Measurements from ENCODE around the gene MRPL34. TPM values are rescaled to one million over a fixed set of nuclear protein-coding genes. Genes with fewer than 3 reads are reported as not detected.
A peak's percentile ranks its signal among the peaks of the same experiment; 100 is the strongest.

The MRPL34 gene
- total and polyA plus RNA-seq, 8 donors: 32.4 to 78.1 (median 39.3) TPM

- H3K36me3 ChIP-seq: no peaks in the 10 kb centered on the region
- ATAC-seq (no peak), DNase-seq (no peak), FAIRE-seq (no peak)
- no peak overlapping the region for H3K27ac ChIP-seq
- H3K9me3 ChIP-seq: no peaks in the 10 kb centered on the region
- H3K4me3 ChIP-seq: no peak overlapping the region
- peaks cover 0 to 16% (median 15%) of the 10 kb centered on the region in 3 donors for H3K4me1 ChIP-seq
- intact Hi-C loops (cut with DNase I): no loop called here
- 59 to 63% methylated on average over 10 of the region's 10 CpGs for WGBS, 2 donors
- H3K27me3 ChIP-seq: no peaks in the 10 kb centered on the region
- no peak for TF ChIP-seq CTCF (IDR thresholded peaks at IDR 0.05)
Observed at GRCh38 chr19:17335575-17335974, 29.9 kb downstream of the MRPL34 start.

GRCh38 chr19:17336872-17337674 is 31.4 kb downstream of the MRPL34 start, which contains the start of gene GTPBP3:
Gene GTPBP3, plus strand, starts transcription at chr19:17337553. Its CDS starts 59 bp downstream, at chr19:17337612.
- ATAC-seq (peak; percentile 83 to 93 (median 88)), DNase-seq (peak; percentile 93 to 98 (median 96)), FAIRE-seq (peak; percentile 59)
- H3K36me3 ChIP-seq: no peaks in the 10 kb centered on the region
- WGBS, 2 donors: 0 to 1% methylated on average over 41 of the region's 41 CpGs
- TF ChIP-seq CTCF (IDR thresholded peaks at IDR 0.05): no peak
- peaks cover 0 to 16% (median 15%) of the 10 kb centered on the region in 3 donors for H3K4me1 ChIP-seq
- intact Hi-C loops (cut with DNase I): no loop called here
- peak within 1 kb of the TSS; percentile 61 to 91 (median 82) for H3K27ac ChIP-seq
- no peaks in the 10 kb centered on the region for H3K27me3 ChIP-seq
- peak within 1 kb of the TSS; percentile 33 to 77 (median 71) for H3K4me3 ChIP-seq
- H3K9me3 ChIP-seq: no peaks in the 10 kb centered on the region

- peak overlapping the region in 2 of 4 donors; percentile 89 to 91 for H3K27ac ChIP-seq
- no peaks in the 10 kb centered on the region for H3K9me3 ChIP-seq
- DNase-seq: peak in 2 of 6 donors; percentile 67 to 81
- intact Hi-C loops (cut with DNase I): no loop called here
- FAIRE-seq: no peak
- ATAC-seq: no peak
- H3K27me3 ChIP-seq: no peaks in the 10 kb centered on the region
- 6 to 8% methylated on average over 48 to 50 of the region's 50 CpGs for WGBS, 2 donors
- TF ChIP-seq CTCF (IDR thresholded peaks at IDR 0.05): no peak
- peak overlapping the region; percentile 33 to 77 (median 71) for H3K4me3 ChIP-seq
- peaks cover 0 to 16% (median 15%) of the 10 kb centered on the region in 3 donors for H3K4me1 ChIP-seq
- H3K36me3 ChIP-seq: no peaks in the 10 kb centered on the region
Observed at GRCh38 chr19:17337675-17338432, 32.2 kb downstream of the MRPL34 start.

- Histone ChIP-seq H3K27ac (no peak overlapping the region), H3K9me3 (no peaks in the 10 kb centered on the region), H3K4me3 (peak overlapping the region in 1 of 4 donors; percentile 73), H3K4me1 (peaks cover 0 to 16% (median 15%) of the 10 kb centered on the region in 3 donors), H3K36me3 (no peaks in the 10 kb centered on the region), H3K27me3 (no peaks in the 10 kb centered on the region)
- DNase-seq (peak in 3 of 6 donors; percentile 63 to 81 (median 70)), ATAC-seq (no peak), FAIRE-seq (no peak)
- no peak for TF ChIP-seq CTCF (IDR thresholded peaks at IDR 0.05)
- 92% methylated on average over 30 of the region's 30 CpGs for WGBS, 2 donors
- intact Hi-C loops (cut with DNase I): no loop called here
Observed at GRCh38 chr19:17338433-17339078, 32.9 kb downstream of the MRPL34 start.
